HG03097 (cell line): ENCODE results near the gene ELFN2.

Experiments used
- ATAC-seq: cut with Tn5 transposase; IDR thresholded peaks from one replicate; pipeline ENCODE4 v1.9.1; 2021; ENCODE audit not compliant: unreplicated experiment, low FRiP score

ELFN2 gene

DNA sequence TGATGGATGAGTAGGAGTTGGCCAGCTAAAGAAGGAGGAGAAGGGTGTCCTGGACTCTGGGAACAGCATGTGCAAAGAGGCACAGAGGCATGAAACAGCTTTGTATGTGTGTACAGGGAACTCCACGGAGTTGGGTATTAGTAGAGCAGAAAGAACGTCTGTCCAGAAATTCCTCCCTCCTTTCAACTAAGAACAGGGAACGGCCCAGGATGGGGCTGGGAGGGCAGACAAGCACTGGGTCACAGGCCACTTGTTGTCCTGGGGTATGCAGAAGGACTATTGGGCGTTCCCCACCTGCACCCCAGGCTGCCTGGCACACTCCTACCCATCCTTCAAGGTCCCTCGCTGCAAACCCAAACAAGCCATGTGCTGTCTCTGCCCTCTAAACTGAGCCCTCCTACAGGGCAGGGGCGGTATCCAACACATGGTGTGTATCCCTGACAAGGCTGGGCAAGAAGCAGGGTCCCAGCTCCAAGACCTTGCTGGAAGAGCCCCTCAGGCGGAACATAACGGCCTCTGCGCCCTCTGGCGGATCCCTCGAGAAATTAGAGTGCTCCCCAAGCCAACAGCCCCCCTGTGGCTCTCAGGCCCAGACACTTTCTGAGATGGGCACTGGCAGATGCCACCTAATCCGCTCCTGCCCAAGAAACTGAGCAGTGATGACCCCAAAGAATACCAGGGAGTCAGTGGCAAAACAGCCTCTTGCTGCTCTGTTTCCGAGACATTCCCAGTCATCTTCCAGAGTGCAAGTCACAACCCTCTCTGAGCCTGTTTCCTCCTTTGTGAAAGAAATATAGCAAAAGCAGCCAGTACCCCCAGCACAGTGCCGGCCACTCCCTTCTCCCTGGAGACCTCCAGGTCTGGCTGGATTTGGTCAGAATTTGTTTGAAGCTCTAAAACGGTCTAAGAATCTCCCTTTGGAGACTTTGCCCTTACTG lies 1.6 kb upstream of the ELFN2 start:
- ATAC-seq: no peak

DNA sequence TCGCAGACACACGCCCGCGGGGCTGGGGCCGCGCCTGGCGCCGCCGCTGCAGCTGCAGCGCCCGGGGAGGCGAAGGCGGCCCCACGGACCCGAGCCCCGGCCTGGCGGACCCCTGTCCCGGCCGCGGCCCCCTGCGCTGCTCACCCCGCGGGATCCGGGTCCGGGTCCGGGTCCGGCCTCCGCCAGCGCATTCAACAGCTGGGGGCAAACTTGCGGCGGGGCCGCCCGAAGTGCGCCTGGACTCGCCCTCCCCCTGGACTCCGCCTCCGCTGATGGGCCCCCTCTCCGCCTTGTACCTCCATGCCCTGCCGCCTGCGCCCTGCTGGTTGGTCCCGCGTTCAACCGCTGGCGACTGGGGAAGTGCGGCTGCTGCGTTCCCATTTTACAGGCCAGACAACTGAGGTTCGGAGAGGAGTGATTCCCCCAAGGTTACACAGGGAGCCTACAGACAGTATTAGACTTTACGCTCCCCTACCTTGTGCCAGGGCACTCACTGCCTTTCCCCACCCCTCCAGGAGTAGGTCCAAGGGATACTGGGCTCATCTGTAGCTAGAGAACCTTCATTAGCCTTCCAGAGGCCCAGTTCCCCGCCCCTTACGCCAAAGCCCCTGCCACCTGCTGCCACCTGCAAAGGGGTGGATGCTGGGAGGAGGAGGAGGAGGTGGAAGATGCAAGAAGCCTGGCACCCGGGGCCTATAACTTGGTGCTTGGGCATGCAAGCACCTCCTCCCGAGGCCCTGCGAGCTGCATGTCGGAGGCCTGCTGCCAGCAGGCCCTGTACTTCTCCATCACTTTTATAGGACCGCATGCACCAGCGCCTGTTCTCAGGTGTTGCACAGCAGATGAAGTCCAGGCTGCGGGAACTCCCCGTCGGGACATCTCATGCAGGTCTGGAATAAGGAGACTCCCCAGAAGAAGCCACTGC lies 694 bp upstream of the ELFN2 start:
- no peak for ATAC-seq

DNA sequence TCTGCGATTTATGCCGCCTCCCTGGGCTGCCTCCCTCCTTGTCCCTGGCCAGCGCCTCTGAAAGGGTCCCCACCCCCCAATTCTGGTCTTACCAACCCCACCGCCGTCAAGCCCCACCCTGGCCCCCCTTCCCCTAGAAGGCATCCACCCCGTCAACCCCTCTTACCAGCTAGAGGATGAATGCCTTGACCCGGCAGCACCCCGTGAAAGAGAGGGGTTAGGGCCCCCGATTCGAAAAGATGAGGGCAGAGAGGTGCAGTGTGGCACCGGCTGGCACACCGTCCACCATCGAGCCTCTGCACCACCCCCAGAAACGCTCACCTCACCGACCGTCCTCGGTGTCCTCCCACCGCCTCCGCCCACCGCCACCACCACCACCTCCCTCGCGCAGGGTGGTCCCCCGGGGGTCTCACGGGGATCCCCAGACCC lies 559 bp downstream of the ELFN2 start:
- no peak for ATAC-seq

DNA sequence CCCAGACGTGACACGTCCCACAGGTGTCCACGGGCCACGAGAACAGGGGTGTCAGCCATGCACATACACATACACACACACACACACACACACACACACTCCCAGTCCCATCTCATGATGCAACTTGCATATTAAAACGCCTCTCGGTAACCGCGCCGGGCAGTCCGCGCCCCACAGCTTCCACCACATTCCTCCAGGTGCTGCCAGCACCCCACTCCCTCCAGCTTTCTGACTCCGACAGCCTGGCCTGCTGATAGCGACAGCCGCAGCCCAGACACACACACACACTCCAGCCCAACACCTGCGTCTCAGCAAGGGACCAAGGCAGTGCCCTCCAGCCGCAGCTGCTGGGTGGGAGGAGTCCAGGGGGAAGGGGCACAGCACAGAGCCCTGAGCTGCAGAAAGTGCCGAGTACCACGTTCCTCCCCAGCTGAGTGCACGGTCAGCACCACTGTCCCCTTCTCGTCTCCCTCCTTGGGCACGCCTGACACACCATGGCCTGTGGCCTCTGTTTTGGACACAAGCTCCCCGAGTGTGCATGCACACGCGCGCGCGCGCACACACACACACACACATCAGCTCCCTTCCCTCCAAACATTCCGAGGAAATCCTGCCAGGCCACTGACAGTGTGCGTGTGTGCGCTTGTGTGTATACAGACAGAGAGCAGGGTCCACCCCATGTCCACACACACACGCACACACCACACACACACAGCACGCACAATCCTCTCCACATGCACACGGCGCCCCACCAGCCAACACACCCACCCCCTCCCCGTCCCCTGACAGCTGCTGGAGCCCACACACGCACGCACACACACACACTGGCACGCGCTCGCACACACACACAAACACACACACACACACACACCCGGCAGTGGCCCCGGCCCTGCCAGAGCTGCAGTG lies 1.2 kb downstream of the ELFN2 start:
- no peak for ATAC-seq

DNA sequence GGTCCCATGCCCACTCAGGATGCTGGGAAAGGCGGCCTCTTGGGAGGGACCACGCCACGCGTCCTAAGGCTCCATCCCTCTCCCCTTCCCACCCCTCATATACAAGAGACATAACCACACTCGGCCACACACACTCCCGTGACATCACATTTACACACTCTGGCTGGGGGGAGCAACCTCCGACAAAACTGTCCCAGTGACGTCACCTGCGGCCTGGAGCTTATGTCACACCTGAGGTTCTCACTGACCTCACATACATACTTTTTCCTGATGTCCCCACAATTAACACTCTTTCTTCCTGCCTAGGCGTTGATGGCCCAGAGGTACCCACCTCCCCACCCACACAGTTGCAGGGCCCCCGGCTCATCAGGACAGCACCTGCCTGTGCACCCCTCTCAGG lies 1.9 kb downstream of the ELFN2 start:
- ATAC-seq: no peak

DNA sequence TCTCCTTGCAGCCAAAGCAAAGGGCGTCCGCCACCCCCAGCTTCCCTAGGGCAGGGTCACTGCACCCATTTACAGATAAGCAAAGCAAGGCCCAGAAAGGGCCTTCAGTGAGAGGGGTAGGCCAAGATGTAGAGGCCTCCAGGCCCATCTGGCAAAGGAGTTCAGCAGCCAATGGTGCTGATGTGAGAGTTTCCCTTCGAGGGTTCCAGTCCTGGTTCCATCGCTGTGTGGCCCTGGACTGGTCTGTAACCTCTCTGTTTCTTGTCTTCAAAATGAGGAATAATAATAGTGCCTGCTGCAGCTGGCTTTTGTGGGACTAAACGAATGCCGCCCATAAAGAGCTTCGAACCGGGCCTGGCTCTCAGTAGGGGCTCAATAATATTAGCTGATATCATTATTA lies 4.0 kb downstream of the ELFN2 start:
- no peak for ATAC-seq

DNA sequence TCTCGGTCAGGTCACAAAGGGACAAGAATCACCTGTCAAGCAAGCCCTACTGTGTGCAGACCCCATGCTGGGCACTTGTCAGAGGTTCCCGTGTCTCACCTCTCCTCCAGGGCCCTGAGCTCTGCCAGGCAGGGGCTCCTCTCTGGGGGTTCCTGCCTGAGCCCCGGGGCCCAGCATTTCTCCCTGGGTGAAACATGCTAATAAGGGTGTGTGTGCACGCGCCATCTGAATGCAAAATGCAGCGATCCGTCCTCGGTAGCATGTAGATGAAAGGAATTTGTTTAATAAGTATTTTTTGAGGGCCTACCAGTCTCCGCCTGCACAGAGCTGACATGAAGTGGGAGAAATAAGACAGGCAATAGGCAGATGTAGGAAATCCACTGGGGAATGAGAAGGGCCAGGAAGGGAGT lies 5.8 kb downstream of the ELFN2 start:
- no peak for ATAC-seq

DNA sequence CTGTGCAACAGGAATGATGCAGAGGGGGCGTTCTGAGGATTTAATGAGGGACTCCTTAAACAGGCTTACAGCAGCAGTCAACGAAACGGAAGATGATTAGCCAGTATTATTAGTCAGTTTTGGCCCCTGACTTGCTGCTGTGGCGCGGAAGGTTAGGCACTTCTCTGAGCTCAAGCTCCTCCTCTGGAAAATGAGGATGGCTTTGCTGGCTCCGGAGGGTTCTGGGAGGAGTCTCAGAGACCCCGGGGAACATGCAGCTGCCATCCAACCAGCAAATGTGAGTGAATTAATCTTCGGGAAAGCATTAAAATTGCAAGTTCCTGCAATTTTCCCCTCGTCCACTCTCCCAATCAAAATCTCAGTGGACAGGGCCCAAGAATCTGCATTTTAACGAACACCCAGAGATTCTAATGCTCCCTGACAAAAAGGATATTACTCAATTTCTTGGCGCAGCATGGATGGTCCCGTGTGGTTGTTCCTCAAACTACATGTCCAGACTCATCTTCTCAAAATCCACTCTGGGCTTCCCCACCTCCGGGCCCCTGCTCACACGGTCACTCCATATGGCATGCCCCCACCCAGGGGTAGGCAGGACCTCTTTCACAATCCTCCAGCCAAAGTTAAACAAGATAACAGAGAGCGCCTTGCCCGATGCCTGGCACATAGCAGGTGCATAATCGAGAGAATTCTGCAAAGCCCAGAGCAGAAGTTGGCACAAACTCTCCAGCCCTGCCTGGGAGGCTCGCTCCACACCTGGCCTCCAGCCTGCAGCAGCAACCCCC lies 6.4 kb downstream of the ELFN2 start:
- ATAC-seq: no peak

DNA sequence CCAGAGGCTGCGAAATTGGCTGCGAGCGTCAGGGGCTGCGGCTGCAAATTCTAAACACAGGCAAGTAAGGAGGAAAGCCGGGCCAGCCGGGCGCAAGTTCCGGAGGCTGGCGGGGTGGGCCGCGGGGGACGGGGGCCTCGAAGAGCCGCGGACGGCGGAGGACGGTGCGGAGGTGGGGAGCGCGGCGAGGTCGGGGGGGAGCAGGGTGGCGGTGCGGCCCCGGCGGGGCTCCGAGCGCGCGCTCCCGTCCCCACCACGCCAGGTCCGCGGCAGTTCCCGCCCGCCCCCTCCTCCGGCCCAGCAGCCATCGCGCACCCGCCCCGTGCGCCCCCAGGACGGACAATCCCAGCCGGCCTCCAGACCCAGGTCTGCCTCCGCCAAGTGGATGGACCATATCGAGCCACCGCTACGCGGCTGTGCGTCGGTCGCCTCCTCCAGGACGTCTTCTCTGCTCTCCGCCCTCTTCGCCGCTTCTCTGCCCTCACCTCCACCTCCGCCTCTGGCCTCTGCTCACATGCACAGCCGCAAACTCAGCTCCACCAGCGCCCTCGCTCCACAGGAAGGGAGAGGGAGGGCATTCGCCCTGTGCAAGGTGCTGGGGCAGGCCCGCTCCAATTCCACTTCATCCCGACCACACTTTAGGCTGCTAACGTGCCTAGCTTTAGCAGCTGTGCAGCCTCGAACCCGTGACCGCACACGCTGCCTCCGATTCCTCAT lies 7.2 kb downstream of the ELFN2 start:
- ATAC-seq: no peak

DNA sequence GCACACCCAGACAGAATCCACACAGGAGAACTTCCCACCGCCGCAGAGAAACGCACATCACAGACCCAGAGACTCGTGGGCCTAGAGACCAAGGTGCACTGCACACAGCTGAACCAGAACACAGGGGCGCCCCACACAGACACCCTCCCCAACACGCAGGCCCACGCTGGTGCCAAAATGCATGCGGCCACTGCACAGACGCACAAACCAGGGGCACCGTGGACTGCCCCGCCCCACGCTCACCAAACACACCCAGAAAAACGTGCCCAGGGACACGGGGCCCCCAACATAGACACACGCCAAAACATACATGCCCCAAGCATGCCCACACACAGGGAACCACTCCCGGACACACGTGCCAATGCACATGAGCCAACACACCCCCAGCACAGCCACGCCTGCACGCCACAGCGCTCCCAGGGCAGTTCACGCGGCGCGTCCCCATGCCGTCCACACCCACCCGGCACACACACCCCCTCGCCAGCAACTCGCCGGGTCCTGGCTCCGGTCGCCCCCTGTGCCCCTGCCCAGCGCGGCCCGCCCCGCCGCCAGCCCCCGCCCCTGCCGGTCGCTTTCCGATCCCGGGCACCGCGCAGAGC lies 7.8 kb downstream of the ELFN2 start:
- no peak for ATAC-seq

DNA sequence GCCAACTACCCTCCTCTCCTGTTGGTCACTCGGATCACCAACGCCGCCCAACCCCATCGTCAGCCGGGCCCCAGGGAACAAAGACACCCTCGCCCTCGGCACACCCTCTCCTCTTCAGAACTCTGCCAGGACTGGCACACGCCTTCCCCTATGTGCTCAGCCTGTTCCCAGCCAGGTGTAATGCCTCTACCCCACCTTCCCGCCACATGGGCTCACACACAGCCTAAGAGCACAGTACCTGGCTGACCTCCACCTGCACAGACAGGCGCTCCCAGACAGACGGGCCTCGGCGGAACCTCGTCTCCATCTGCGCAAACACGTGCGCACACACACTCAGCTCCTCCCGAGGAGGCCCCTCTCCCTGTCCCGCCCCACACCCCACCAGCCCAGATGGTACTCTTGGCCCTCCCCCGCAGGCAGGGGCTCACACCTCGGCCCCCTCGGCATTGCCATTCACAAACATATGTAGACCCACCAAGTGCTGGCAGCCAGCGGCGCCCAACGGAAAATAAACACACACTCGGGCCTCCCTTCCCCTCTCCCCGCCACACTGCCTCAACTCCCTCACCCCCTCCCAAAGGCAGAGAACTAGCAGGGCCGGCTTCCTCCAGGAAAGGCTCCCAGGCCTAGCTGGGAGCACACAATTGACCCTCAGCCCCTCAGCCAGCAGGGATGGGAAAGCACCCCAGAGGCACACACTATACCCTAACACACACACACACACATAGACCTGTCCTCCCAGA lies 8.5 kb downstream of the ELFN2 start:
- ATAC-seq: no peak

DNA sequence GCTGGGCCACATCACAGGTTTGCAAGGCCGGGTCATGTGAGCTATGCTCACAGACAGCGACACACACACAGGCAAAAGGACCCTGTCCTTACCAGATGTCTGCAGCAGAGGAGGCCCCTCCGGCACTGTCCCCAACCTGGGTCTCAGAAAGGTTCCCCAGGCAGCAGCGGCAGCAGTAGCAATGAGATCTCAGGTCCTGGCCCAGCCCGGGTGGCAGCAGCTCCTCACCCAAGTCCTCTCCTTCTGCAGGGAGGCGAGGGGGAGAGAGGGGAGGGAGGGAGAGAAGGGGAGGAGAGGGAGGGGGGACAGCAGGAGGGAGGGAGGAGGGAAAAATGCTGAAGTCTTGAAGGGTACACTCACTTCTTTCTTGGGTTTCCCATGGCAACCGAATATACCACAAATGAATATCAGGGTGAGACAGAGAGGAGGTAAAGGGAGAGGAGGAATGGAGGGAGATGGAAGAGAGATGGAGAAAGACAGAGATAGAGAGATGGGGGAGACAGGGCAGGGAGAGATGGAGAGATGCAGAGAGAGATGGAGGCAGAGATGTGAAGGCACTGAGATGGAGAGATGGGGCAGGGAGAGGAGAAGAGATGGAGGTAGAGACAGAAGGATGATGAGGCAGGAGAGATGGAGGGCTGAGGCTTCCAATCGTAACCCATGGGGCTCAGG lies 9.5 kb downstream of the ELFN2 start:
- ATAC-seq: no peak

DNA sequence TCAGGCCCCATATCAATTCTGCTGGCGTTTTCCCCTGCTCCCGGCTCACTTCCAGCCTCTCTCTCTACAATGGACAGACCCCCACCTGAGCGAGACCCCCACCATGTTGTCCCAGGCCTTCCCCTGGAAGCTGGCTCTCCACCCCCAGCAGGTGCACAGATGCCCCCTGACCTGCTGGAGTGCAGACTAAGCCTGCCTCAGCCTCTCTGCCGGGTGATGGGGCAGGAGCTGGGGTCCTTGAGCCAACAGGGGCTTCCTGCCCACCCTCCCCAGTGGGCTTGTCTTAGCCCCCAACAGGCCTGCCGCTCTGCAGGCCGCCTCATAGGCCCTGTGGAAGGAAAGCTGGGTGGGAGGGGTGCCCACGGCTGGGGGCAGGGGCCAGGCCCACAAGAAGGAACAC lies 10.0 kb downstream of the ELFN2 start:
- ATAC-seq: no peak

DNA sequence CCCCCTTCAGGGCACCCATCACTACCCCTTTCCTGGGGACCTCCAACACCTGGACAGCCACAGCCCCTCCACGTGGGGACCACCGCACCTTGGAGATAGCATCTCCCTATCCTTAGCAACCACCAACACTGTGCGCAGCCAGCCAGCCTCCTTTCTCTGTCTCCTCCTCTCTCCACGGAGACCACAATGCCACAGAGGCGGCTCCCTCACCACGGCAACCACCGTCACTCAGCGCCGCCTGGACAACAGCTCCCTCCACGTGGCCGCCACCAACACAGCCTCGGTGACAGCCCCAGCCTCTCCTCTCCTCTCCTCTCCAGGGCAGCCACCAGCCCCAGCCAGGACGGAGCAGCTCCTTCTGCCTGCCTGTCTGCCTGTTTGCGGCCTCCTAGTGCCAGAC lies 10.5 kb downstream of the ELFN2 start:
- ATAC-seq: no peak

DNA sequence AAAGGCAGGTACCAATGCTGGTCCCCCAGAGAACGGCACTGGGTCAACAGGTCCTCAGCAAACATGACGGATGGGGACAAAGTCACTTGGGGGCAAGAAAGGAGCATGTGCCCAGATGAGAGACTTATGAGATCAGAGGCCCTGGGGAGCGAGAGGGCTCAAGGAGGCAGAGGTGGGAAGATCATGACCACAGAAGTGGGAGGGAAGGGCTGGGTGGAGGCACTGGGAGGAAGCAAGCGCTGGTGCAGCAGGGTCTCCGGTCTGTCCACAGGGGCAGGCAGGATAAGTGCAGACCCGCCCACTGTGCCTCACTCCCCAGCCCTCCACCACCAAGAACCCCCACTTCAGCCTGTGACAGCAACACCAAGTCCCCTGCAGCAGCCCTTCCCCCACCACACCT lies 10.9 kb downstream of the ELFN2 start:
- no peak for ATAC-seq

DNA sequence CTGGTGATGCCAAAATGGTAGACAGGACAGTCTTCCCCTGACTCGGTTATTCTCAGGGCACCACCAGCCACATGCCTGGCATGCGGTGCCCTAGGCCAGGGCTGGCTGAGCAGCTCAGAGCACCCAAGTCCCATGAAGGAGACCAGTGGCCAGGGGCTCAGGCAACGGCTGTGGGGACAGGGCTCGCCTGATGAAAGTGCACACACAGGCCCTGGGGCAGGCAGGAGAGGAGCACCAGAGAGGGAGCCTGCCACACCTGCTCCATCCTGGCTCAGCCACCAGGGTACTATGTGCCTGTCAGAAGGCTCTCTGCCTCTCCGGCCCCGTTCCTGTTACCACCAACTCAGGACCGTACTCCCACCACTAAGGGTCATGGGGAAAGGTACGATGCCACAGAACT lies 12.1 kb downstream of the ELFN2 start:
- ATAC-seq: no peak

DNA sequence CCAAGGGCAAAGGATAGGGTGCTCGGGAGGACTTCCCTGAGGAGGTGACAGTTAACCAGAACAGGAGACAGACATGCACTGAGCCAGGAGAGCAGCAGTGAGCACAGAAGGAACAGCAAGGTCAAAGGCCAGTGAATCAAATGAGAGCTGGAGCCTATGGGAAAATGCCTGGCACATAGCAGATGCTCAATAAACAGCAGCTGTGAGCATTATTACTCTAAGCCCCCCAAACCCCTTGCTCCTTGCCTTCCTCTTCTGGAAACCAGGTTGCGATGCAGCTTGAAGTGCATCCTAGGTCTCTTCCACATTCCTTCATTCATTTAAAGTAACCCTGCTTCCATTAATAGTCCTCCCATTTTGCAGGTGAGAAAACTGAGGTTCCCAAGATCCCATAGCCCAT lies 13.0 kb downstream of the ELFN2 start:
- ATAC-seq: no peak

DNA sequence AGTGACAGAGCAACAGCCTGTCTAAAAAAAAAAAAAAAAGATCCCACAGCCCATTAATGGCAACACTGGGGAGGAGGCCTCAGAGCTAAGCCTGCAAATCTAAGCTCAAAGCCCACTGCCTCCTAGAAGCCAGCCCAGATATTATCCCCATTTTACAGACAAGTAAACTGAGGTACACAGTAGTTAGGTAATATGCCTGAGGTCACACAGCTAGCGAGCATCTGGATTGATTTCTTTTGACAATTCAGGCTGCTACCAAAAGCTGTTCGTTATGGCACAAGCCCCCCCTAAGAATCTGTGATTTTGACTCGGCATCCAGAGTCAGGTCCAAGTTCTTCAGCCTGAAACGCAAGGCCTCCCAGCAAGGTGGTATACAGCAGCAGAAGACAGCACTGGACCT lies 13.7 kb downstream of the ELFN2 start:
- no peak for ATAC-seq
